ENCODE results near the gene ZMYND12. TPM values are rescaled to one million over a fixed set of nuclear protein-coding genes. Genes with fewer than 3 reads are reported as not detected.

The ZMYND12 gene
- total and polyA plus RNA-seq, 9 donors, result 0.72 to 11.5 (median 3.1) TPM

- Histone ChIP-seq H3K27ac (no peak overlapping the region), H3K4me3 (no peak overlapping the region), H3K36me3 (no peaks in the 10 kb centered on the region), H3K4me1 (ENCODE audit: insufficient read depth) (no peaks in the 10 kb centered on the region), H3K27me3 (no peaks in the 10 kb centered on the region), H3K9me3 (no peaks in the 10 kb centered on the region)
- WGBS, 3 donors, result 85 to 88% (median 86%) methylated on average over 3 of the region's 3 CpGs
- TF ChIP-seq POLR2A (IDR thresholded peaks at IDR 0.05) (no peak), EP300 (IDR thresholded peaks at IDR 0.05) (no peak), CTCF (IDR thresholded peaks at IDR 0.05) (no peak)
- intact Hi-C loops (cut with DNase I), result no loop called here
- DNase-seq, result no peak
These were observed 25.3 kb downstream of the ZMYND12 start for GRCh38 chr1:42430286-42431135.

GRCh38 chr1:42429603-42430002 lies 26.2 kb downstream of the ZMYND12 start:
- TF ChIP-seq POLR2A (IDR thresholded peaks at IDR 0.05) (no peak), EP300 (IDR thresholded peaks at IDR 0.05) (no peak), CTCF (IDR thresholded peaks at IDR 0.05) (no peak)
- no peak overlapping the region for H3K4me3 ChIP-seq
- intact Hi-C loops (cut with DNase I), result no loop called here
- H3K9me3 ChIP-seq, result no peaks in the 10 kb centered on the region
- no peaks in the 10 kb centered on the region for H3K36me3 ChIP-seq
- H3K27ac ChIP-seq, result no peak overlapping the region
- H3K4me1 ChIP-seq (ENCODE audit: insufficient read depth), result no peaks in the 10 kb centered on the region
- 63 to 81% (median 74%) methylated on average over 1 of the region's 1 CpG for WGBS, 3 donors
- no peak for DNase-seq
- no peaks in the 10 kb centered on the region for H3K27me3 ChIP-seq

GRCh38 chr1:42427240-42427639 lies 28.6 kb downstream of the ZMYND12 start:
- Histone ChIP-seq H3K27me3 (no peaks in the 10 kb centered on the region), H3K4me1 (ENCODE audit: insufficient read depth) (no peaks in the 10 kb centered on the region), H3K27ac (no peak overlapping the region), H3K9me3 (no peaks in the 10 kb centered on the region), H3K4me3 (no peak overlapping the region), H3K36me3 (no peaks in the 10 kb centered on the region)
- no peak for TF ChIP-seq POLR2A (IDR thresholded peaks at IDR 0.05)
- TF ChIP-seq EP300 (IDR thresholded peaks at IDR 0.05), result no peak
- no peak for TF ChIP-seq CTCF (IDR thresholded peaks at IDR 0.05)
- no peak for DNase-seq
- WGBS, 3 donors, result 76 to 78% (median 76%) methylated on average over 4 of the region's 4 CpGs
- intact Hi-C loops (cut with DNase I), result no loop called here

- Histone ChIP-seq H3K27ac (no peak overlapping the region), H3K36me3 (no peaks in the 10 kb centered on the region), H3K4me1 (ENCODE audit: insufficient read depth) (peaks cover 3% of the 10 kb centered on the region), H3K27me3 (no peaks in the 10 kb centered on the region), H3K4me3 (no peak overlapping the region), H3K9me3 (no peaks in the 10 kb centered on the region)
- TF ChIP-seq POLR2A (IDR thresholded peaks at IDR 0.05) (no peak), CTCF (IDR thresholded peaks at IDR 0.05) (no peak), EP300 (IDR thresholded peaks at IDR 0.05) (no peak)
- 87 to 88% (median 88%) methylated on average over 4 of the region's 4 CpGs for WGBS, 3 donors
- intact Hi-C loops (cut with DNase I), result no loop called here
- no peak for DNase-seq
These were observed 31.6 kb downstream of the ZMYND12 start for GRCh38 chr1:42424201-42424600.

Measured in ovary (tissue), 9 donors.